OCI-LY1 (cell line): Measurements from ENCODE around the gene CGB7.

Source experiments
- H2AFZ ChIP-seq: fragments of 200-600 bp; sonication (generic), shearing (Covaris generic); 2 replicates; pipeline ENCODE4 v1.6.0; 2014; ENCODE audit warnings: antibody characterized with exemption, mild to moderate bottlenecking, low read length
- H3F3A ChIP-seq: fragments of 200-600 bp; sonication (generic), shearing (Covaris generic); 2 replicates; pipeline ENCODE4 v1.6.0; 2014; ENCODE audit warnings: mild to moderate bottlenecking, antibody characterized with exemption, low read length, moderate library complexity; ENCODE audit not compliant: insufficient read depth
- H3K27ac ChIP-seq: fragments of 200-600 bp; sonication (generic); 2 replicates; pipeline ENCODE4 v1.5.1; 2014; ENCODE audit warnings: low read length, mixed run types, mild to moderate bottlenecking, low read depth; ENCODE audit not compliant: poor library complexity, severe bottlenecking
- H3K27me3 ChIP-seq: fragments of 200-600 bp; sonication (generic); 2 replicates; pipeline ENCODE4 v1.6.0; 2014; ENCODE audit warnings: antibody characterized with exemption, mild to moderate bottlenecking, low read length, moderate library complexity; ENCODE audit not compliant: insufficient read depth
- H3K36me3 ChIP-seq: fragments of 200-600 bp; sonication (generic); 2 replicates; pipeline ENCODE4 v1.6.1; 2014; ENCODE audit warnings: mild to moderate bottlenecking, antibody characterized with exemption, low read length, moderate library complexity, mixed read lengths; ENCODE audit not compliant: insufficient read depth
- H3K4me1 ChIP-seq: fragments of 200-600 bp; sonication (generic); 2 replicates; pipeline ENCODE4 v1.5.1; 2014; ENCODE audit warnings: mild to moderate bottlenecking, low read length, moderate library complexity; ENCODE audit not compliant: insufficient read depth, severe bottlenecking
- H3K4me2 ChIP-seq: fragments of 200-600 bp; sonication (generic), shearing (Covaris generic); 2 replicates; pipeline ENCODE4 v1.6.1; 2014; ENCODE audit warnings: low read length
- H3K4me3 ChIP-seq: fragments of 200-600 bp; sonication (generic); 2 replicates; pipeline ENCODE4 v1.5.1; 2014; ENCODE audit warnings: low read length, low read depth, mild to moderate bottlenecking, mixed read lengths; ENCODE audit not compliant: poor library complexity, severe bottlenecking
- H3K79me2 ChIP-seq: fragments of 200-600 bp; shearing (Covaris generic); 2 replicates; pipeline ENCODE4 v1.6.1; 2016; ENCODE audit warnings: mixed run types, low read length, mixed read lengths; ENCODE audit not compliant: insufficient read depth
- H3K9ac ChIP-seq: fragments of 200-600 bp; sonication (generic), shearing (Covaris generic); 2 replicates; pipeline ENCODE4 v1.6.1; 2014; ENCODE audit warnings: mild to moderate bottlenecking, low read length, mixed read lengths
- H3K9me2 ChIP-seq: fragments of 200-600 bp; sonication (generic), shearing (Covaris generic); 2 replicates; pipeline ENCODE4 v1.6.1; 2014; ENCODE audit warnings: low read depth, mild to moderate bottlenecking, low read length, mixed read lengths
- H3K9me3 ChIP-seq: fragments of 200-600 bp; shearing (Covaris generic); 2 replicates; pipeline ENCODE4 v1.6.1; 2014; ENCODE audit warnings: low read length, mixed read lengths
- H4K20me1 ChIP-seq: fragments of 200-600 bp; sonication (generic), shearing (Covaris generic); 2 replicates; pipeline ENCODE4 v1.6.0; 2016; ENCODE audit warnings: mild to moderate bottlenecking, low read length; ENCODE audit not compliant: insufficient read depth
- EZH2 ChIP-seq: fragments of 200-600 bp; sonication (generic), shearing (Covaris generic); IDR thresholded peaks from 2 replicates; pipeline ENCODE4 v1.8.0; 2017; ENCODE audit warnings: borderline replicate concordance, mixed run types, mild to moderate bottlenecking, antibody characterized with exemption, low read length, moderate library complexity, mixed read lengths
- TF ChIP-seq, protein P1 (sequence below): fragments of 200-600 bp; sonication (generic), shearing (Covaris generic); IDR thresholded peaks from 2 replicates; pipeline ENCODE4 v1.5.1; 2017; ENCODE audit warnings: mild to moderate bottlenecking, antibody characterized with exemption, low read length, moderate library complexity, mixed read lengths

Gene CGB7

DNA sequence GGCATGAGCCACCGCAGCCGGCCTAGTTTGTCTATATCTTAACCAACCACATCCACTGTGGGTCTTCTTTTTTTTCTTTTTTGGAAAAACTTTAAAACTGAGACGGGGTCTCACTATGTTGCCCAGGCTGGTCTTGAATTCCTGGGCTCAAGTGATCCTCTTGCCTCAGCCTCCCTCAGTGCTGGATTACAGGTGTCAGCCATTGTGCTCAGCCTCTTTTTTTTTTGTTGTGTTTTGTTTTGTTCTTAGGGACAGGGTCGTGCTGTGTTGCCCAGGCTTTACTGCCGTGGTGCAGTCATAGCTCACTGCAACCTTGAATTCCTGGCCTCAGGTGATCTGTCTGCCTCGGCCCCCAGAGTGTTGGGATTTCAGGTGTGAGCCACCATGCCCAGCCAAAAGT is 35.1 kb upstream of the CGB7 start:
- 0 out of 2 replicates have a peak, but pooled peaks cover 4% of the 10 kb centered on the region for H4K20me1 ChIP-seq
- H3K79me2 ChIP-seq: peaks cover 17% of the 10 kb centered on the region
- TF ChIP-seq, protein P1, sequence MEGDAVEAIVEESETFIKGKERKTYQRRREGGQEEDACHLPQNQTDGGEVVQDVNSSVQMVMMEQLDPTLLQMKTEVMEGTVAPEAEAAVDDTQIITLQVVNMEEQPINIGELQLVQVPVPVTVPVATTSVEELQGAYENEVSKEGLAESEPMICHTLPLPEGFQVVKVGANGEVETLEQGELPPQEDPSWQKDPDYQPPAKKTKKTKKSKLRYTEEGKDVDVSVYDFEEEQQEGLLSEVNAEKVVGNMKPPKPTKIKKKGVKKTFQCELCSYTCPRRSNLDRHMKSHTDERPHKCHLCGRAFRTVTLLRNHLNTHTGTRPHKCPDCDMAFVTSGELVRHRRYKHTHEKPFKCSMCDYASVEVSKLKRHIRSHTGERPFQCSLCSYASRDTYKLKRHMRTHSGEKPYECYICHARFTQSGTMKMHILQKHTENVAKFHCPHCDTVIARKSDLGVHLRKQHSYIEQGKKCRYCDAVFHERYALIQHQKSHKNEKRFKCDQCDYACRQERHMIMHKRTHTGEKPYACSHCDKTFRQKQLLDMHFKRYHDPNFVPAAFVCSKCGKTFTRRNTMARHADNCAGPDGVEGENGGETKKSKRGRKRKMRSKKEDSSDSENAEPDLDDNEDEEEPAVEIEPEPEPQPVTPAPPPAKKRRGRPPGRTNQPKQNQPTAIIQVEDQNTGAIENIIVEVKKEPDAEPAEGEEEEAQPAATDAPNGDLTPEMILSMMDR: no peak
- TF ChIP-seq EZH2: no peak
- H2AFZ ChIP-seq: no peak overlapping the region
- H3K9me3 ChIP-seq: no peaks in the 10 kb centered on the region
- no peak overlapping the region for H3K4me3 ChIP-seq
- H3K4me2 ChIP-seq: no peak overlapping the region
- H3K27me3 ChIP-seq: no peaks in the 10 kb centered on the region
- no peak overlapping the region for H3K9ac ChIP-seq
- peaks cover 92% of the 10 kb centered on the region for H3K36me3 ChIP-seq
- H3K27ac ChIP-seq: no peak overlapping the region
- H3K4me1 ChIP-seq: peaks cover 2% of the 10 kb centered on the region
- no peaks in the 10 kb centered on the region for H3K9me2 ChIP-seq
- H3F3A ChIP-seq: peaks cover 3% of the 10 kb centered on the region

DNA sequence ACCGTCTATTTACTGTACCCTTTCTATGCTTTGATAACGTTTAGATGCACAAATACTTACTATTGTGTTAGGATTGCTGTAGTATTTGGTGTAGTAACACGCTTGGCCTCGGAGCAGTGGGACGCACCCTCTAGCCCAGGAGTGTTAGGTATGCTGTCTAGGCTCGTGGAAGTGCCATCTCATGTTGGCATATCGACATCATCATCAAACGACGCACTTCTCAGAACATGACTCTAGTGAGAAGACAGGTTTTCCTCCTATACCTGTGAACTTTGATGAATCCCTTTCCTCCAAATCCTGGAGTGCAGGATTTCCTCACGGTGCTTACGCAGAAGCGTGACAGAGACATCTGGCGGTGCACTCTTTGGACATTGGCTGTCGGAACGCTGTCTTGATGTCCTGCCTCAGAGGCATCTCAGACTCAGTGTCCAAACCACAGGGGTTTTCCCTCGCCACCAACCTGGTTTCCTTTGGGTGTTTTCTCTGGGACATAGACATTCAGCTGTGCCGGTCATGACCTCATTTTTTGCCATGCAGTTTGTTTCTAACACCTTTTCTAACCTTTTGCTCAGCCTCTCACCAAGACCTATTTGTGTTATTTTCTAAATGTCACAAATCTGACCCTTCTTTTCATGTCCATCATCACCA is 34.0 kb upstream of the CGB7 start:
- H3K27ac ChIP-seq: no peak overlapping the region
- H3K9me2 ChIP-seq: no peaks in the 10 kb centered on the region
- no peaks in the 10 kb centered on the region for H3F3A ChIP-seq
- no peaks in the 10 kb centered on the region for H3K9me3 ChIP-seq
- H2AFZ ChIP-seq: no peak overlapping the region
- TF ChIP-seq, protein P1: no peak
- no peak for TF ChIP-seq EZH2
- peaks cover 29% of the 10 kb centered on the region for H3K79me2 ChIP-seq
- no peak overlapping the region for H3K4me2 ChIP-seq
- peaks cover 14% of the 10 kb centered on the region for H3K4me1 ChIP-seq
- H3K9ac ChIP-seq: no peak overlapping the region
- H4K20me1 ChIP-seq: 0 out of 2 replicates have a peak, but pooled peaks cover 4% of the 10 kb centered on the region
- H3K36me3 ChIP-seq: peaks cover 92% of the 10 kb centered on the region
- no peak overlapping the region for H3K4me3 ChIP-seq
- H3K27me3 ChIP-seq: no peaks in the 10 kb centered on the region

DNA sequence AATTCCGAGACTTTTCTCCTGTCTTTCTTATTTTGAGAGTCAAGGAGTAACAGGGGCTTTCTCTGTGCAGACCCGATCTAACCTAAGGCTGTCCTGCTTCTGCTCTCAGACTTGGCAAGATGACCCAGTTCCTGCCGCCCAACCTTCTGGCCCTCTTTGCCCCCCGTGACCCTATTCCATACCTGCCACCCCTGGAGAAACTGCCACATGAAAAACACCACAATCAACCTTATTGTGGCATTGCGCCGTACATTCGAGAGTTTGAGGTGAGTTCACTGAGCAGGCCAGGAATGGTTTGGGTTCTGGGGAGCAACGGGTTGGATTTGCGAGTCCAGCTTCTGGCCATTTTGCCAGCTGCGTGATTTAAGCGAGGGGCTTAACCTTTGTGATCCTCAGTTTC is 28.7 kb upstream of the CGB7 start:
- Histone ChIP-seq H3K4me2 (peak overlapping the region; percentile 95), H3F3A (no peaks in the 10 kb centered on the region), H3K4me1 (peaks cover 23% of the 10 kb centered on the region), H4K20me1 (peaks cover 9% of the 10 kb centered on the region; the same call in 1 of the 2 replicates), H3K79me2 (peaks cover 40% of the 10 kb centered on the region), H3K27me3 (peaks cover 3% of the 10 kb centered on the region; the same call in 1 of the 2 replicates), H3K9ac (peak overlapping the region; percentile 98), H3K27ac (no peak overlapping the region), H3K9me3 (no peaks in the 10 kb centered on the region), H3K4me3 (peak overlapping the region; percentile 95), H3K9me2 (no peaks in the 10 kb centered on the region), H2AFZ (no peak overlapping the region), H3K36me3 (peaks cover 50% of the 10 kb centered on the region)
- TF ChIP-seq EZH2: no peak
- TF ChIP-seq, protein P1: no peak
